HG03108 (cell line): ENCODE results near the gene IL17D.
"Not testable (repeated sequence)": the region's sequence is repeated elsewhere in the genome, so short reads cannot be mapped to it uniquely, and the experiment has no call there.

Experiments used
- ATAC-seq: cut with Tn5 transposase; IDR thresholded peaks from one replicate; pipeline ENCODE4 v1.9.1; 2021; ENCODE audit warnings: moderate library complexity; ENCODE audit not compliant: unreplicated experiment

Gene IL17D

GRCh38 chr13:20717581-20718542, 14.4 kb downstream of the IL17D start:
- no peak for ATAC-seq

GRCh38 chr13:20718958-20719566, 15.6 kb downstream of the IL17D start:
- ATAC-seq, result no peak

GRCh38 chr13:20719783-20720182, 16.3 kb downstream of the IL17D start:
- no peak for ATAC-seq

GRCh38 chr13:20720499-20720898, 17.0 kb downstream of the IL17D start:
- no peak for ATAC-seq

- no peak for ATAC-seq
Observed at GRCh38 chr13:20721058-20721453, 17.6 kb downstream of the IL17D start.

- no peak for ATAC-seq
Observed at GRCh38 chr13:20721454-20722357, 18.2 kb downstream of the IL17D start.

GRCh38 chr13:20727856-20728255, 24.4 kb downstream of the IL17D start:
- ATAC-seq, result no peak

- ATAC-seq, result no peak
Observed at GRCh38 chr13:20728579-20729311, 25.2 kb downstream of the IL17D start.

GRCh38 chr13:20729633-20730585, 26.4 kb downstream of the IL17D start:
- no peak for ATAC-seq

GRCh38 chr13:20738616-20739015, 35.1 kb downstream of the IL17D start:
- ATAC-seq, result no peak

GRCh38 chr13:20740021-20740420, 36.5 kb downstream of the IL17D start:
- no peak for ATAC-seq

- not testable (repeated sequence) for ATAC-seq
Observed at GRCh38 chr13:20743830-20744404, 40.4 kb downstream of the IL17D start.

- ATAC-seq, result no peak
Observed at GRCh38 chr13:20749377-20749776, 45.9 kb downstream of the IL17D start.

GRCh38 chr13:20754009-20754408, 50.5 kb downstream of the IL17D start:
- no peak for ATAC-seq

- no peak for ATAC-seq
Observed at GRCh38 chr13:20760872-20761271, 57.4 kb downstream of the IL17D start.

GRCh38 chr13:20767309-20767943, 63.9 kb downstream of the IL17D start:
- ATAC-seq, result no peak

GRCh38 chr13:20769091-20769490, 65.6 kb downstream of the IL17D start:
- ATAC-seq, result no peak

GRCh38 chr13:20769834-20770233, 66.3 kb downstream of the IL17D start:
- no peak for ATAC-seq
